ENCODE measurements around the gene STK36. TPM values are rescaled to one million over a fixed set of nuclear protein-coding genes. Genes with fewer than 3 reads are reported as not detected.
"Not testable (repeated sequence)": the region's sequence is repeated elsewhere in the genome, so short reads cannot be mapped to it uniquely, and the experiment has no call there.

Gene STK36
- total RNA-seq, 2 experiments from 2014 or later, result 16.8 to 22.4 TPM

- no peaks in the 10 kb centered on the region for H3K36me3 Mint-ChIP-seq
- CTCF ChIA-PET, result no interaction called here
- no peak overlapping the region for H3K27ac Mint-ChIP-seq
- H3K27me3 Mint-ChIP-seq, result no peaks in the 10 kb centered on the region
- no peaks in the 10 kb centered on the region for H3K9me3 Mint-ChIP-seq (ENCODE audit: low read depth)
- no peaks in the 10 kb centered on the region for H3K4me1 Mint-ChIP-seq
- ATAC-seq (no peak), DNase-seq (no peak)
- no peak overlapping the region for H3K4me3 Mint-ChIP-seq
Measured at GRCh38 chr2:218679119-218679518, 7.2 kb downstream of the STK36 start.

GRCh38 chr2:218680061-218680460 lies 8.2 kb downstream of the STK36 start:
- H3K4me1 Mint-ChIP-seq, result no peaks in the 10 kb centered on the region
- H3K27ac Mint-ChIP-seq, result no peak overlapping the region
- no peaks in the 10 kb centered on the region for H3K9me3 Mint-ChIP-seq (ENCODE audit: low read depth)
- CTCF ChIA-PET, result interaction anchor here (1.0 kb wide), 1 partner anchor 21 kb away, joined by 4 read pairs; the partner anchor contains the start of genes BCS1L and ZNF142
- H3K27me3 Mint-ChIP-seq, result no peaks in the 10 kb centered on the region
- no peaks in the 10 kb centered on the region for H3K36me3 Mint-ChIP-seq
- DNase-seq (no peak), ATAC-seq (no peak)
- H3K4me3 Mint-ChIP-seq, result no peak overlapping the region

GRCh38 chr2:218687400-218688060 lies 15.6 kb downstream of the STK36 start:
- H3K36me3 Mint-ChIP-seq; H3K27ac Mint-ChIP-seq; H3K27me3 Mint-ChIP-seq; H3K4me1 Mint-ChIP-seq; H3K9me3 Mint-ChIP-seq (ENCODE audit: low read depth); H3K4me3 Mint-ChIP-seq: not testable (repeated sequence)
- ATAC-seq (peak; percentile 73), DNase-seq (peak; percentile 51)
- CTCF ChIA-PET, result interaction anchor here (0.6 to 2.6 kb wide), 14 partner anchors 10 to 386 kb away, joined by 3 to 15 read pairs (median 4); partner anchors contain the start of genes BCS1L, TTLL4 and ZNF142

- no peaks in the 10 kb centered on the region for H3K36me3 Mint-ChIP-seq
- H3K4me3 Mint-ChIP-seq, result no peak overlapping the region
- no peak overlapping the region for H3K27ac Mint-ChIP-seq
Measured at GRCh38 chr2:218691234-218691633, 19.3 kb downstream of the STK36 start.

GRCh38 chr2:218694405-218695145 lies 22.7 kb downstream of the STK36 start:
- H3K27me3 Mint-ChIP-seq, result no peaks in the 10 kb centered on the region
- no peak overlapping the region for H3K4me3 Mint-ChIP-seq
- H3K4me1 Mint-ChIP-seq, result no peaks in the 10 kb centered on the region
- H3K36me3 Mint-ChIP-seq, result no peaks in the 10 kb centered on the region
- DNase-seq (no peak), ATAC-seq (no peak)
- no peak overlapping the region for H3K27ac Mint-ChIP-seq
- no peaks in the 10 kb centered on the region for H3K9me3 Mint-ChIP-seq (ENCODE audit: low read depth)
- CTCF ChIA-PET, result no interaction called here

More at GRCh38 chr2:218691234-218691633, 19.3 kb downstream of the STK36 start:
- CTCF ChIA-PET, result interaction anchor here (1.4 kb wide), 1 partner anchor 39 kb away, joined by 3 read pairs; no protein-coding TSS in a partner anchor
- no peaks in the 10 kb centered on the region for H3K9me3 Mint-ChIP-seq (ENCODE audit: low read depth)
- no peaks in the 10 kb centered on the region for H3K27me3 Mint-ChIP-seq
- ATAC-seq (no peak), DNase-seq (no peak)
- H3K4me1 Mint-ChIP-seq, result no peaks in the 10 kb centered on the region

GRCh38 chr2:218698885-218699284 lies 27.0 kb downstream of the STK36 start:
- Mint-ChIP-seq H3K9me3 (ENCODE audit: low read depth) (no peaks in the 10 kb centered on the region), H3K4me3 (no peak overlapping the region), H3K4me1 (no peaks in the 10 kb centered on the region), H3K27ac (no peak overlapping the region), H3K36me3 (no peaks in the 10 kb centered on the region), H3K27me3 (no peaks in the 10 kb centered on the region)
- ATAC-seq, result no peak
- DNase-seq, result no peak
- CTCF ChIA-PET, result interaction anchor here (2.9 kb wide), 1 partner anchor 12 kb away, joined by 8 read pairs; no protein-coding TSS in a partner anchor

GRCh38 chr2:218701806-218702205 lies 29.9 kb downstream of the STK36 start:
- DNase-seq, result no peak
- no peaks in the 10 kb centered on the region for H3K36me3 Mint-ChIP-seq
- ATAC-seq, result no peak
- no peak overlapping the region for H3K4me3 Mint-ChIP-seq
- CTCF ChIA-PET, result interaction anchor here (0.8 to 1.8 kb wide), 3 partner anchors 9 to 42 kb away, joined by 3 to 6 read pairs (median 3); partner anchors contain the start of genes BCS1L, TTLL4 and ZNF142
- no peaks in the 10 kb centered on the region for H3K9me3 Mint-ChIP-seq (ENCODE audit: low read depth)
- H3K4me1 Mint-ChIP-seq, result no peaks in the 10 kb centered on the region
- H3K27ac Mint-ChIP-seq, result no peak overlapping the region
- H3K27me3 Mint-ChIP-seq, result peaks cover 4% of the 10 kb centered on the region

GRCh38 chr2:218703341-218703740 lies 31.5 kb downstream of the STK36 start:
- Mint-ChIP-seq H3K4me1 (peaks cover 13% of the 10 kb centered on the region), H3K9me3 (ENCODE audit: low read depth) (no peaks in the 10 kb centered on the region), H3K4me3 (no peak overlapping the region), H3K27ac (no peak overlapping the region), H3K36me3 (no peaks in the 10 kb centered on the region), H3K27me3 (peaks cover 8% of the 10 kb centered on the region)
- ATAC-seq (no peak), DNase-seq (no peak)
- CTCF ChIA-PET, result interaction anchor here (0.6 to 0.7 kb wide), 2 partner anchors 24 to 147 kb away, joined by 4 read pairs; no protein-coding TSS in a partner anchor

GRCh38 chr2:218708086-218708485 lies 36.2 kb downstream of the STK36 start:
- Mint-ChIP-seq H3K27me3 (peaks cover 8% of the 10 kb centered on the region), H3K27ac (peak overlapping the region; percentile 56), H3K4me3 (no peak overlapping the region), H3K36me3 (peaks cover 2% of the 10 kb centered on the region), H3K9me3 (ENCODE audit: low read depth) (no peaks in the 10 kb centered on the region), H3K4me1 (peaks cover 39% of the 10 kb centered on the region)
- CTCF ChIA-PET, result interaction anchor here (0.8 to 2.6 kb wide), 9 partner anchors 9 to 590 kb away, joined by 3 to 18 read pairs (median 4); partner anchors contain the start of genes BCS1L, RNF25 and ZNF142
- ATAC-seq (peak; percentile 14), DNase-seq (peak; percentile 69)

GRCh38 chr2:218709908-218710307 lies 38.0 kb downstream of the STK36 start:
- ATAC-seq (no peak), DNase-seq (no peak)
- CTCF ChIA-PET, result interaction anchor here (0.6 to 3.2 kb wide), 21 partner anchors 8 to 416 kb away, joined by 3 to 24 read pairs (median 4); partner anchors contain the start of genes BCS1L, RNF25, STK36 and WNT10A
- Mint-ChIP-seq H3K27me3 (peaks cover 8% of the 10 kb centered on the region), H3K27ac (no peak overlapping the region), H3K9me3 (ENCODE audit: low read depth) (no peaks in the 10 kb centered on the region), H3K4me1 (peaks cover 51% of the 10 kb centered on the region), H3K4me3 (peak overlapping the region; percentile 38), H3K36me3 (peaks cover 2% of the 10 kb centered on the region)

- DNase-seq, result no peak
- CTCF ChIA-PET, result interaction anchor here (0.6 to 3.2 kb wide), 24 partner anchors 8 to 584 kb away, joined by 3 to 24 read pairs (median 4); partner anchors contain the start of genes BCS1L, RNF25, STK36 and WNT10A
- Mint-ChIP-seq H3K4me3 (peak overlapping the region; percentile 90), H3K36me3 (peaks cover 2% of the 10 kb centered on the region), H3K4me1 (peaks cover 51% of the 10 kb centered on the region), H3K27me3 (peaks cover 8% of the 10 kb centered on the region), H3K9me3 (ENCODE audit: low read depth) (no peaks in the 10 kb centered on the region), H3K27ac (no peak overlapping the region)
- no peak for ATAC-seq
Measured at GRCh38 chr2:218710334-218710686, 38.4 kb downstream of the STK36 start.

- DNase-seq (peak; percentile 98), ATAC-seq (peak; percentile 95)
- Mint-ChIP-seq H3K4me3 (peak within 1 kb of the TSS; percentile 90), H3K27ac (peak within 1 kb of the TSS; percentile 80), H3K27me3 (peaks cover 7% of the 10 kb centered on the region), H3K4me1 (peaks cover 52% of the 10 kb centered on the region), H3K36me3 (peaks cover 4% of the 10 kb centered on the region), H3K9me3 (ENCODE audit: low read depth) (no peaks in the 10 kb centered on the region)
- CTCF ChIA-PET, result interaction anchor here (0.6 to 3.2 kb wide), 25 partner anchors 9 to 584 kb away, joined by 3 to 24 read pairs (median 4); partner anchors contain the start of genes BCS1L, RNF25, STK36 and WNT10A
Measured at GRCh38 chr2:218710687-218711549, 39.0 kb downstream of the STK36 start, which contains the start of gene TTLL4. TSS of gene TTLL4 (plus strand) at chr2:218710835. CDS start at chr2:218737677, 26,842 bp downstream.
